HG03457 (cell line): Measurements from ENCODE around the gene TMPRSS15.
"Not testable (repeated sequence)": the region's sequence is repeated elsewhere in the genome, so short reads cannot be mapped to it uniquely, and the experiment has no call there.

Experiments
- ATAC-seq: cut with Tn5 transposase; IDR thresholded peaks from one replicate; pipeline ENCODE4 v1.9.1; 2021; ENCODE audit warnings: moderate number of reproducible peaks; ENCODE audit not compliant: unreplicated experiment

The TMPRSS15 gene

GRCh38 chr21:18403735-18404450 is at the start of gene TMPRSS15:
TMPRSS15 (minus strand) TSS chr21:18403785; CDS start chr21:18403622, 163 bp downstream.
- ATAC-seq: no peak

DNA sequence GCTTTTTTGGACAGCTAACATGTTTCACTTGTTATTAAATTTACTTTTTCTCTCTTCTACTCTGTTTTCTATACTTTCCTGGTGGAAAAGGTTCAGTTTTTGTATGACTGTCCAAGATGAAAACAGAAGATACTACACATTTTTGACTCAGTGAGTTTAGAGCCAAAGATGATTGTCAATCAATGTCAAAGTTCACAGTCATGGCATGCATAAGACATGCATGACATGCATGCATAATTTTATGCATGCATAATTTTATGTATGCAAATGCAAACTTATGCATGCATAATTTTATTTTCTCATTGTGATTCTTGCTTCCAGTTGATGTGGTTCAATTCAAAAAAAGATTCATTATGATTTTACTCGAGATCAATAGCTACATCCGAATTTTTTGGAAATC is 48.1 kb upstream of the TMPRSS15 start:
- no peak for ATAC-seq

GRCh38 chr21:18449605-18450550 is 46.3 kb upstream of the TMPRSS15 start:
- no peak for ATAC-seq

DNA sequence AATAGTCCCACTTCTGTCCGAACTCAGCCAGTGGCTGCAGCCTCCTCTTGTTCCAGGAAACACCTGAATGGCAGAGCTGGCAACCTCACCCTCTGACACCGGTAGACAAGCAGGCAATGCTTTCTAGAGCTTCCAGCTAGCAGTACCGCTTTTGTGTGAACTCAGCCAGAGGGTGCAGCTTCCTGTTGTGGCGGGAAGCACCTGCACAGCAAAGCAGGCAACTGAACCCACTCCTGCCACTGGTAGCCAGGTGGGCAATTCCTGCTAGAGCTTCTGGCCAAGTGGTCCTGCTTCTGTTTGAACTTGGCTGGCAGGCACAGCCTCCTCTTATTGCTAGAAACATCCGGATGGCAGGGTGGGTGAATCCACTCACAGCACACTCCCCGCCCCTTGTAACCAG is 40.1 kb upstream of the TMPRSS15 start:
- ATAC-seq: no peak

- ATAC-seq: no peak
These were observed 39.5 kb upstream of the TMPRSS15 start for GRCh38 chr21:18443085-18443484.

DNA sequence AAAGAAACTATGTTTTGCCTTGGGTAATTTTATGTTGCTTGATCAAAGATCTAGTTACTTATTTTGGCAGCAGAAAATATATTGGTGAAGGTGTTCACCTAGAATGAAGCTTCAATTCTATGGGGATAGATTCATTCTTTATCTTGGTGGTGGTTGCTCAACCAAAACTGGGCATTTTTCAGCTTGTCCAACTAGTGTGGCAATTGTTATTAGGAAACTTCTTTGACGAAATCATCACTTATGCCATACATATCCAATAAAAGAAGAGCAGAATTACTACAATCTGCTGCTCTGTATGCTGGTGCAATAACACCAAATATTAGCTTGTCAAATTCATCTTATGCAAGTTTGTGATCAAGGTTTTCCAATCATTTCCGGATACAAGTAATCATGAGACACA is 26.8 kb upstream of the TMPRSS15 start:
- ATAC-seq: no peak

DNA sequence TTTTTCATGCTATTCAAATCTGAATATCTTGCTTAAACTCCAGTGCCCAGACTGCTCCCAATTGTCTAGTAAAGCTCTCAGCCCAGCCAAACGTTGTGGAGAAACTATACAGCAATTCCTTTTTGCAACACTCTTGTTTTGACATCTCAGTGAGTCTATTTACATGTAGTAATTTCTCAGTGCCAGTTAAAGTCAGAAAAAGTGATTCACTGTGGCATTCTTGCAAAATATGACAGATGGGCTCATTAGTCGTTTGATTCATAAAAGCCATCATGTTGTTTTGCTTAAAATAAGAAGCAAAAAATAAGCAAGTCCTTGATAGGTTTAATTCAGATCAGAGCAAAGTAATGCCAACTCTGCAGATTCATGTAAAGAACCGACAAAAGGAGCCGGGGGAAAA is 20.7 kb upstream of the TMPRSS15 start:
- no peak for ATAC-seq

GRCh38 chr21:18417141-18417790 is 13.7 kb upstream of the TMPRSS15 start:
- ATAC-seq: no peak

DNA sequence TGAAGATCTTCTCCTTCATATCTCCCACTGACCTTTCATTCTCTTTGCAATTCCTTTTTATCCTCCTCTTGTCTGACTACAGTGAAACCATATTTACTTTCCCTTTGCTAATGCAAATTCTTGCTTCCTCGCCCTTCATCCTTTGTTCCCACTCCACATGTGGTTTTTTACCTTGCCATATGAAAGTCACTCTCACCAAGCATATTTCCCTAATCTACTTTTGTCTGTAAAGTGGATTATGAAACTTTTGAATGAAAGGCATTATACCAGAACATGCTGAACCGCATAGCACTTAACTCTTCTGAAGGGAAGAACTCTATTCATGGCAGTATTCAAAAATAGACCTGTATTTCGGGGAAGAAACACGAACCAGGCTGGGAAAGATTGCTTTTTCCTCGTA is 8.0 kb upstream of the TMPRSS15 start:
- no peak for ATAC-seq

DNA sequence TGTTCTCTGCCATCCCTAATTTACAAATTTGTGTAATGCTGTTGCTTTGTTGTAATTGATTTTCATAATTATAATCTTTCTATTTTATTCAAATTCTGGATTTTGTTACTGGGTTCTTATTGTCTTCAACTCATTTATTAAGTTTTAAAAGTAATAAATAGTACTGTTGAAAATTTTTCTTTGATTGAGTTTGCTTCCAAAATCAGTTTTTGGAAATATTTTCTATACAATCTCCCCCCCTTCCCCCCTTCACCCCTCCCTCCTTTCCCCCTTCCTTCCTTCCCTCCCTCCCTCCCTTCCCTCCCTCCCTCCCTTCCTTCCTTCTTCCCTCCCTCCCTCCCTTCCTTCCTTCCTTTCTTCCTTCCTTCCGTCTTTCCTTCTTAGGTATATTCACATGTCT is 6.0 kb upstream of the TMPRSS15 start:
- ATAC-seq: no peak

- no peak for ATAC-seq
These were observed 4.7 kb downstream of the TMPRSS15 start for GRCh38 chr21:18398843-18399242.

DNA sequence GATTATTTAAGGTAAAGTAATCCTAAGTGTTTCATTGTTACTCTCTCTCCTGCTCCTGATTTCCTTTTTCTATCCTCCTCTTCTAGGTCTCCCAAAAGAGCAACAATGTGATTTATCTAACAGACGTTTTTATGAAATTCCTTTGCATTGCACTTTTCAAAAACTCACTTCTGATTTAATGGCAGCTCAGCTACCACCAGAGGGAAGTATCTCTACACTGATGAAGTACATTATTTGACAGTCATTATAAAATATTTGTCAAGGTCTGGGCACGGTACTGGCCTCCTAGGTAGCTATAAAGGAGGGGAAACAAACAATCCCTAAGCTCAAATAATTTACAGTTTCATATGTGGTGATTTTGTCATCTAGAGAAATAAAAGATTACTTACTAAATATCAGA is 15.6 kb downstream of the TMPRSS15 start:
- no peak for ATAC-seq

DNA sequence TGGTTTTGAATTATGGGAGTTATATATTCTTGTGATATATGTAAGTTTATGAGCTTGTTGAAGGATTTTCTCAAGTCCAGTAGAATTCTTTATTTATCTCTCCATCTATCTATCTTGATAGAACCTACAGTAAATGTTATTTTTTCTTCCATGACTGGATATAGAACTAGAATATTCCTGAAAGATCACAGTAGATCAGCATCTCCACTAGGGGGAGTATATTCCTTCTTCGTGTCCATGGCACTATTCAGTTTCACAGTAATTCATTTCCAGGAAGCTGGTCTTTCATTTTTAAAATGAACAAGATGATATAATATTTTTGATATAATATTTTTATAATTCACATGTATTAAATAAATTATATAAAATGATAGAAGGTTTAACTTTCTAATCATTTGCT is 18.8 kb downstream of the TMPRSS15 start:
- ATAC-seq: no peak

DNA sequence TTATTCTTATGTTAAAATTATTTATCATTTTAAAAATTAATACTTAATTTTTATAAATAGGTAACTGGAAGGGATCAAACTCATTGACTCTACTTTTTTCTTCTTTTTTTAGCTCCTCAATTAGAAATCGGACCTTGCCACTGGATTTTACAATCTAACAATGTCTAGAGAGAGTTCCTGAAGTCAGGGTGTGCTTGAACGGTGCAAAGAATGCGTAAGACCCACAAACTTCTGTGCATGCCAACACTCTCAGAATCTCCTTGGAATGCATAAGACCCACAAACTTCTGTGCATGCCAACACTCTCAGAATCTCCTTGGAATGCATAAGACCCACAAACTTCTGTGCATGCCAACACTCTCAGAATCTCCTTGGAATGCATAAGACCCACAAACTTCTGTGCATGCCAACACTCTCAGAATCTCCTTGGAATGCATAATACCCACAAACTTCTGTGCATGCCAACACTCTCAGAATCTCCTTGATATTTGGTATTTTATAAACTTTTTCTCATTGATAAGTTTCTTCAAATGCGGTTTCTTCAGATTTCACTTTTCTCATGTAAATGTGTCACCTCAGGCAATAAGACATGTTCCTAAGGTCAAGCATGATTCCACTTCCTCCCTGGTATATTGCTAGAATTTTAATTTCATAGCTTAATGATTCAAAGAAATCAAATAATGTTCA is 20.5 kb downstream of the TMPRSS15 start:
- not testable (repeated sequence) for ATAC-seq

GRCh38 chr21:18382141-18382540 is 21.4 kb downstream of the TMPRSS15 start:
- ATAC-seq: no peak

- ATAC-seq: no peak
These were observed 30.0 kb downstream of the TMPRSS15 start for GRCh38 chr21:18373606-18374005.

DNA sequence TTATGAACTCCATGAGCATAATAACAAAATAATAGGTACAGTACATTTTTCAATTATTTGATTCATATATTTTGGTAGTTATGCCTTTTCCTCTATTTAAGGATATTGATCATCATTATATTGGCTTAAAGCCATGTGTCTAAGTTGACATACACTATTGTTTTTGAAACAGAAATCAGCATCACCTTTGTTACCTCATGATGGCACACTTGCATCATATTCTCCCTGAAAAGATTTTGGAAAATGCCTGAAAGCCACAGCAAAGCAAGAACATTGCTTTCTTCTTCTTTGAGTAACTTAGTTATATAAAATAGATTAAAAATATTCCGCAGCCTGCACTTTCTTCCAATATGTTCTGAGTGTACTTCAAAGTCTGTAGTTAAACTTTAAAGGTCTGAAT is 33.3 kb downstream of the TMPRSS15 start:
- ATAC-seq: no peak

GRCh38 chr21:18369115-18369514 is 34.5 kb downstream of the TMPRSS15 start:
- no peak for ATAC-seq

DNA sequence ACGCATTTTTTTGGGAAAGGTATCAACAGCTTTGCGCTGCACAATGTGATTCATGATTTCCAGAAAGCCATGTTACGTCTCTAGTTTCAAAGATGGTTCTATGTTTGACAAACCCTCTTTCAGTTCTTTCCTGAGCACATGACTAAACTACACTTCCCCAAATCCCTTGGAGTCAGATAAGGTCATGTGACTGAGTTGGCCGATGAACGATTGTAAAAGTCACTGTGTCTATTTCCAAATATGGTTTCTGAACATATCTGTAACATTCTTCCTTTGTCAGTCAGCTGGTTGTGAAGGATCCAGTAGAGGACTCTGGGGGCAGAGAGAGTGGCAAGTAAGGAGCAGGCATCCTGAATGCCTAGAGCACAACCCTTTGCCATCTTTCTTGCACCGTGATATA is 35.4 kb downstream of the TMPRSS15 start:
- ATAC-seq: no peak

- no peak for ATAC-seq
These were observed 46.8 kb downstream of the TMPRSS15 start for GRCh38 chr21:18356801-18357200.

GRCh38 chr21:18354947-18355346 is 48.6 kb downstream of the TMPRSS15 start:
- no peak for ATAC-seq
